NCI-H1092 treated with DMSO at 0.1 percent for 48 hours (cell line): ENCODE results near the gene MKS1.

ENCODE experiments used
- DNase-seq: peaks from one replicate; lab custom pipeline; 2025; lab: John Stamatoyannopoulos, UW

Gene MKS1

DNA sequence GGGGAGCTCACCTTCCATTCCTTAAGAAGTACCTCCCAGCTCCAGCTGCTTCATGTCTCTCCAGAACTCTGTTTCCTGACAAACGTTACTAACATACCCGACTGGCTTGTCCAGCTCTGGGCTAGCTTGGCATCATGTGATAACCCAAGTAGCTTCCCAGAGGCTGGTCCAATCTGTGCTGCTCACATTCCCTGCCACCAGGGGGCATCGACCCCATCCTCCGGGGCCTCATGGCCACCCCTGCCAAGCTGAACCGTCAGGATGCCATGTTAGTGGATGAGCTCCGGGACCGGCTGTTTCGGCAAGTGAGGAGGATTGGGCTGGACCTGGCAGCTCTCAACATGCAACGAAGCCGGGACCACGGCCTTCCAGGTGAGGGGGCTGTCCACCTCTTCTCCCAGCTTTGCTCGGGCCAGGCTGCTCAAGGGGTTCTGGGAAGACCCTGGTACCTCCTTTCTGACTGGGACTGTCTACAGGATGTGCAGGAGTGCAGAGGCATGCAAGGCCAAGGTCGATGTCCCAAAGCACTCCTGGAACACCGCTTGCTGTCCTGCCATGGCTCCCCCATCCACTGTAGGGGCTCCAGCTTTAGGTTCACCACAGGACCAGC is 18.9 kb downstream of the MKS1 start:
- DNase-seq: peak; percentile 28

DNA sequence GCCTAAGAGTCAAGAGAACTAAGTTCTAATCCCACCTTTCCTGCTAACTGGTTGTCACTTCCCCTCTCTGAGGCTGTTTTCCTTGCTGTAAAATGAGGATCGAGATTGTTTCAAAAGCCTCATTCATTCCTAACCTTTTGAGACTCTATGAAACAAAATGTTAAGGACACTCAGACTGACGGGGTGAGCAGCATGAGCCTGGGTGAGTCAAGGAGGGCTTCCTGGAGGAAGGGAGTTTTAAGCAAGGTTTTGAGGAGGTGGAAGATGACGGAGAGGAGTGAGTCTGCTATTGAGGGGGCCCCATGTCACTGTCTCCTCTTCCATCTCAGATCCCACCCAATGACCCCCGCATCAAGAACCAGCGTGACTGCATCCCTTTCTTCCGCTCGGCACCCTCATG is 22.4 kb downstream of the MKS1 start:
- DNase-seq: no peak

DNA sequence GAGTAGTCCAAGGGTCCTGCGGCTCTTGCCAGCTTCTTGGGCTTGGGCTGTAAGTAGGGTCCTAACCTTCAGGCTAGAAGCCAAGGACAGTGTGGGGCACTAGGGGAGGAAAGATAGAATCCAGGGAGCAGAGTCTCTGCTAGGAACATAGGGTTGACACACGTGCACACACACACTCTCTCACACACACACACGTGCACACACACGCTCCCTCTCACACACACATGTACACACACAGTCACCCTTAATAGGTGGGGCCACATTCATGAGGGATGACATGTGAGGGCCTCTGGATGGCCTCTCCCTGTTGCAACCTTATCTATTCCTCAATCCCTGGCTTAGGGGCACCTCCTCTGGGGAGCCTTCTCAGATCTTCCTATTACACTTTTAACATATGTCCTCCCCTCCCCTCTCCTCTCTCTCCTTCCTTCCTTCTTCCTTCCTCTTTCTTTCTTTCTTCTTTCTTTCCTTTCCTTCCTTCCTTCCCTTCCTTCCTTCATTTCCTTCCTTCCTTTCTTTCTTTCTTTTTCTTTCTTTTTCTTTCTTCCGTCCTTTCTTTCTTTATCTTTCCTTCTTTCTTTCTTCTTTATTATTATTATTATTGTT is 23.4 kb downstream of the MKS1 start:
- no peak for DNase-seq

DNA sequence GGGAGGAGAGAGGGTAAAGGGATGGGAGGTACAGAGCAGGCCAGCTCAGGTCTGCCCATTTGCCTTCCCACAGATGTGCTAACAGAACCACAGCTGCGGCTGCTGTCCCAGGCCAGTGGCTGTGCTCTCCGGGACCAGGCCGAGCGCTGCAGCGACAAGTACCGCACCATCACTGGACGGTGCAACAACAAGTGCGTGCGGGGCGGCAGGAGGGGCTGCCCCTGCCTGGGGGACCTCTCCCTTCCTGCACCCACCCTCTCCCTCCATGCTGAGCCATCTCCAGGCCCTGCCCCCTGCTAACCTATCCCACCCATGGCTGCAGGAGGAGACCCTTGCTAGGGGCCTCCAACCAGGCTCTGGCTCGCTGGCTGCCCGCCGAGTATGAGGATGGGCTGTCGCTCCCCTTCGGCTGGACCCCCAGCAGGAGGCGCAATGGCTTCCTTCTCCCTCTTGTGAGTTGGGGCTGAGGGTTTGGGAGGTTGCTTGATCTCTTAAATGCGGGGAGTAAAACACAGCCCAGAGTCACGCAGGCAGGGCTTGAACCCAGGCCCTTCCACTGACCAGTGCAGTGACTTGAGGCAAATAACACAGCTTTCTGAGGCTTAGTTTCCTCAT is 25.3 kb downstream of the MKS1 start:
- DNase-seq: no peak

DNA sequence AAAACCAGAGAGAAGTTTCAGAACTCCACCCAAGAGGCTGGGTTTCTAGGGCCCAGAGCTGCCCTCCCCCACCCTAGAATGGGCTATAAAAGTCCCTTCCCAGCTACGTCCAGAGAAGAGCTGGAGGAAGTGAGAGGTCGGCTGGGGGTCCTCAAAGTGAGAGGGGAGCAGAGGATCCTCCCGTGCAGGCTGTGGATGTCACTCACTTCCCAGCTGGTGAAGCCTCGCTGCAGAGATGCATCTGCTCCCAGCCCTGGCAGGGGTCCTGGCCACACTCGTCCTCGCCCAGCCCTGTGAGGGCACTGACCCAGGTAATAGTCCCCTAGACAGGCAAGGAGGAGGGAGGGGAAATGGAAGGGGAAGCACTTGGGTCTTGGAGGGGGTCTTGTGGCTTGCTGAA is 26.4 kb downstream of the MKS1 start, which contains the start of gene EPX:
Gene EPX (plus strand): TSS at position 115 of the 400 bp plus-strand sequence. CDS start 121 bp downstream, at position 236.
- no peak for DNase-seq

DNA sequence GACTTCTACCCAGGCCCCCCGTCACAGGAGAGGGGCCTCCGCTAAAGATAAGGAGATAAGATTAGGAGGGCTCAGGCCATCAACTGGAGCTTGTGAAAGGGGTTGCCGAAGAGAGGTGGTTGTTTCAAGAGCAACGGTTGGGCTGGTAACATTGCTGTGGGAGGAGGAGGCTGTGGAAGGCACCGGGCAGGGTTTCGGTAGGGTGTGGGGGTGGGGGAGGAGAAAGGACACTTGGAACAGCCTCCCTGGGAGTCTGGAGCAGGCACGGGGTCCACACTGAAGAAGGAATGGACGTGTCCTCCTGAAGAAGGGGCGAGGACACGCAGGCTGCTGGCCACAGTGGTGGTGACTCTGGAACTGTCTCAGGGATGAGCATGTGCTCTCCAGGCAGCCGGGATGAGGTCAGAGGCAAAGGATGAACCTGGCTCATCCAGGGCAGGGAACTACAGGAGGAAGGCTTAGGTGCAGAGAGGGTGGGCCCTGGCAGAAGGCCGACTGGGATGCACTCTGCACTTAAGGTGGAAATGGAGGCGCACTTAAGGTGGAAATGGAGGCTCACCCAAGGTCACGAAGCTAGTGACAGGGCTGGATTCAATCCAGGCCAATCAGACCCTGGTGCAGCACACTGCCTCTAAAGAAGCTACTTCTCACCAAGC is 27.7 kb downstream of the MKS1 start:
- no peak for DNase-seq

DNA sequence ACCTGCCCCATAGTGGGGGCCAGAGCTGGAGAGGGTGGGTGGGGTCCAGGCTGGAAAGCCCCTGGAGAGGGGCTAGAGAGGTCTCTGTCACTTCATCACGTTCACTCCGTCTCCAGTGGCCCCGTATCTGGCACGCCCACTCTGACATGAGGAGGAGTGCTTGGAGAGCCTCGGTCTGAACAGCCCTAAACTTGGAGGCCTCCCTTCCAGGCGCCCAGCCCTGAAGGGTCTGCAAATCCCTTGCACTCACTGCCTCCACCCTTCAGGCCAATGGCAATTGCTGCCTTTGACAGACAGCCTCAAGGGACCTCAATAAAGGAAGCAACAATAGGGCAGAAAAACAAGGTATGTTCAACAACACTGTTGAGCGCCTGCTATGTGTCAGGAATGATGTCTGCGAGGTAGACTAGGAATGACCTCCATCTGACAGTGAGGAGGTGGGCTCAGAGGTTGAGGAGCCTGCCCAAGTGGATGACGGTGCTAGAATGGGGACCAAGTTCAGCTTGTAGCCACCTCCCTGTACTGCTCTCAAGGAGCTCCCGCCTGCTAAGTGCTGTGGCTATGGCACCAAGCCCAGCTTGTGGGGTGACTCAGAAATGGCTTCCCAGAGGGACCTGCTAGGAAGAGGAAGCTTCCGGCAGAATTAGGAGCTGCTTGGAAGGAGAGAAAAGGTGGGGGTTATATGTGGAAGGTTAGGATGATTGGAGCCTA is 29.5 kb downstream of the MKS1 start:
- DNase-seq: no peak

DNA sequence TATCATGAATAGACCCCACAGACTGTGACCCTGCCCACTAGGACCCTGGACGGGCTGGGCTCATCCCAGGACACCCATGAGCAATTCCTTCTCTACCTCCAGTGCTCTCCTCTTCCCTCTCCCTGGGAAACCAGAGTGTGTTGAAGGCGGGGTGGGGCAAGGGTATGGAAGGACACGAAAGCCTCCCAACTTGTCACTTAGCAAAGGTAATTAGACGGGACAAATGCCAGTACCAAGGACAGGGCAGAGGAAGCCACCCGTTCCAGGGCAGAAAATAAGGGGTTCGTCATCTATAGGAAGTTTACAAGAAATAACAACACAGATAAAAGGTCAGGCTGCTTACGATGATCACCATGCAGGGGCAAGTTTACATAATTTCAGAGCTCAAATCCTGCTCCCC is 31.4 kb downstream of the MKS1 start:
- no peak for DNase-seq

DNA sequence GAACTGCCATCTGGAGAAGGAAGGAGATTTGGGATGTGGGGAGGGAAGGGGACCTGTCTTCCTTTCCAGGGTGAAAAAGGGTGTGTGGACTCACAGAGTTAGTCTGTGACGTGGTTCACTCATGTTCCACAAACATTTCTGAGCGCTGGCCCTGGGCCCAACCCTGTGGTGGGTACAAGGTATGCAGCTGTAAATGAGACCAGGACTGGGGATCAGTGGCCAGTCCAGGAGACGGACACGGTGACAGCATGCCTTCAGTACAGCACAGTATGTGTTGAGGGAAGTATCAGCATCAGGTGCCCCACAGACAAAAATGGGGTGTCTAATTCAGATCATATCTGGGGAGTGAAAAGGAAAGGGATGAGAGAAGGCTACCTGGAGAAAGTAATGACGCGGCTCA is 32.0 kb downstream of the MKS1 start:
- no peak for DNase-seq

DNA sequence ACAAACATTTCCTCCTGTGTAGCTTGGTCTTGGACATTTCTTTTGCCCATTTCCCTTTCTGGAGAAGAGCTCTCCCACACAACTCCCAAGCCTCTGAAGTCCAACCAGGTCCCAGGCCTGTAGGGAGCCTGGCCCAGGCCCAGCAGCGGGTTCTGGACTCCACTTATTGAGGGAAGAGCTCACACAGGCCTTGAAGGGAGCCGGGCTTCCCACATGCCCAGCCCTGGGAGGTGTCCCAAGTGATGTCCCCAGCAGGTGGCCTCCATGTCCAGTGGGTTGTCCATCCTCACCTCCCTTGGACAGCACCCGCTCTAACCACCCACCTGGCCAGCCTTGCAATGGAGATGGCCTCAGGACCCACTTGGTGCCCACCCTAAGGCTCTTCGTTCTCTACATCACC is 32.5 kb downstream of the MKS1 start:
- DNase-seq: no peak

DNA sequence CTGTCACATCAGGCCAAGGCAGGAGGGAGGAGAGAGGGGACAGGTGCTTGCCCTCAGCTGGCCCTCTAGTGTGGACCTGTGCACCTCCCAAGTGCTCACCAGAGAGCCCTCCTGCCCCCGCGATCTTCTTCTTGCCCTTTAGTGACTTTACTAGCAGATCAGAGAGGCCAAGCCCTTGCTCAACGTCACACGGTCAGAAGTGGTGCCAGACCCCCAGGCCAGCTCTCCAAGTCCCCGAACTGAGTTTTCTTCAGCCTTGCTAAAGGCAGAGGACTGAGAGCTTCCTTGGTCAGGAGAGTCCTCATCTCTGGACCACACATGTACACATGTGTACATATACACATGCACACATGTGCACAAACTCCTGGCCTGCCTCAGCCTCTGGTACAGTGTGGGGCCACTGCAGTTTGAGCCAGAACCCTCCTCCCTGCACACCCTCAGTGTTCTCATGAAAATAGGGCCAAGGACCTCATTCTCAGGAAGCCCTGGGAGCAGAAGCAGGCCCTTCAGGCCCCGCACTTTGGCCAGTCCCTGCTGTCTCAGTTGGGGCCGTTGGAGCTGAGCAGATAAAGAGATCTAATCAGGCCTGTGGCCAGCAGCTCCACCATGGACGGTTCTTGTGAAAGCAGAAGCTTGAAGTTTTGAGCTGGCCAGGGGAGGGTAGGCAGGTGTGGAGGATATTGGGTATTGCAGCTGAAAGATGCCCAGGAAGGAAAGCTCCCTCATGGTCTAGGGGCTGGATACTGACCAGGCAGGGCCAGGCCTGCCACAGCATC is 33.9 kb downstream of the MKS1 start:
- no peak for DNase-seq

DNA sequence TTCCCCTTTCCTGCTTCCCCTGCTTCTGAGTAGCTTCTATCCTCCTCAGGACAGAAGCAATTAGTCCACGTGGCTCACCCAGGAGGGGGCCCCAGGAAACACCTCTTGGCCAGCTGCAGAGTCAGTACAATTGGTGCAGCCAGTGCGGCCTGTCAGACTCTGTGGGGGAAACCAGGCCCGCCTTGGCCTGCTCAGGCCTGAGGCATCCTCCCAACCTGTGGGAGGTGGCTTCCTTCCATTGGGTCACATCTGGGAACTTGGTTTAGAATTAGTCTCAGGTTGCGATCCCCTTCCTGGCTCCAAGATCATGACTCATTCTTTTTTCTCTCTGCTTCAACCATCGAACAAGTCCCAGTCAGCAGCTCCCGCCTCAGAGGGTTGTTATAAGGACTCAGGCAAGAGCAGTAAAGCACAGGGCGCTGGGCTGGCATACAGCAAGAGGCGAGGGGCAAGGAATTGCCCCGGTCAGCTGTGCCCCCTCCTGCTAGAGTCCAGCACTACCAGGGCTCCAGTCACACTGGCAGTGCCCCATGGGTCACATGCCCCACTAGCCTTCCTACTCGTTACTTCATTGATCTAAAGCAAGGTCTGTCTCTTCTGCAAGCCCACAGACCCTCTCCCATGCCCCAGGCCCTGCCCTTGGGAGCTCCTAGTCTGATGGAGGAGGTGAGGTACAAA is 34.6 kb downstream of the MKS1 start:
- no peak for DNase-seq

DNA sequence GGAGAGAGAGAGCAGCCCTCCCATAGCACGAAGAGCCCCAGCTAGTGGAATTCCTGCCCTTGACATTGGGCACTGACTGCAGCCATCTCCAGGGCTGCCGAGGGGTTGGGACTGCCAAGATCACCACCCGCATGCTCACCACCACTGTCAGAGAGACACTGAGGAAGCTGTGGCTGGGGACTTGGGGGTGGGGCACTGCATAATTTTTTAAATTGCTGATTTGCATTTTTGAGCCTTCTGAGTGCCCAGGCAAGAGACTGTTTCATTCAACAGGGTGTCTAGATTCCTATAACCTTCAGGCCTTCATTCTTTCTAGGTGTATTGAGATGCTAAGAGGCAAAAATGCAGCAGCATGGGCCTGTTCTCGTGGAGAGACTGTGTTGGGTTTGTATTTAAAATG is 35.5 kb downstream of the MKS1 start:
- DNase-seq: no peak

DNA sequence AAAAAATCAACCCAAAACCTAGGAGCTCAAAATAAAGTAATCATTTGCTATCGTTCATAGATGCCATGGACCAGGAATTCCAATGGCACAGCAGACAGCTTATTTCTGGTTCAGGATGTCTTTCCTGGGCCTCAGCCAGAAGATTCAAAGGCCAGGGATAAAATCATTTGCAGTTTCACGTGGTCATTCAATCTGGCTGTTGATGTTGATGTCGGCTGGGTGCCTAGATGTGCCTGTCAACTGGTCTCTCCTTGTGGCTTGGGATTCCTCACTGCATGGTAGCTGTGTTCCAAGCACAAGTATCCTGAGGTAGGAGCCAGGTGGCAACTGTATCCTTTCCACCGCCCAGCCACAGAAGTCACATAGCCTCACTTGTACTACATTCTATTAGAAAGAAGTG is 37.3 kb downstream of the MKS1 start:
- no peak for DNase-seq

DNA sequence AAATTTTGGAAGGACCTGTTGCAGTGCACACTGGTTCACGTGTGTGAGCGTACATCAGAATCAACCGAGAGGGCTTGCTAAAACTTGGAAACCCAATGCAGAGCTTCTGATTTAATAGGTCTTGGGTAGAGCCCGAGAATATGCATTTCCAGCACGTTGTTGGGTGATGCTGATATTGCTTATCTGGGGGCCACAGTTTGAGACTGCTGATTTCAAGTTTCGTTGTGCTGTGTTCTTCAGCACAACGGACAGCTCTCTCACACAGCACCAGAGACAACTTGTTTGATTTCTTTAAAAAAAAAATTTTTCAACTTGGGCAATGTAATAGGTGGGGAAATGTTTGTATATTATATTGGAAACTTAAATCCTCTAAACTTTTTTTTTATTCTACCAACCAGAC is 42.9 kb downstream of the MKS1 start:
- DNase-seq: no peak

DNA sequence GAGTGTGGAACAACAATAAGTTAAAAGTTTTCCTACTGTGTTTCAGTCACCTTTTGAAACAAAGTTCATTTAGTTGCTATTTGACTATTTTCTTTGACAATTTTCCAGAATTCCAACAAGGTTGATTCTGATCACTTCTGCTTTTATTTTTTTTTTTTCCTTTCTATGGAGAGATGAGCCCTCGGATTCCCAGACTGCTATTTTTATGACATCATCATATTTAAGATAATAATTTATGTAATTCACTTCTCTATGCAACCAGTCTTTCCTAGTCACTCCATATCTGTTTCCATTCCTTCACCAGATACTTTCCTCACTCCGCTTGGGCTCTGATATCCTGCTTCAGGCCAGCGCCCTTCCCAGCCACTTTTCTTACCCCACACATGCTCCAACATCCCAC is 44.2 kb downstream of the MKS1 start:
- no peak for DNase-seq

DNA sequence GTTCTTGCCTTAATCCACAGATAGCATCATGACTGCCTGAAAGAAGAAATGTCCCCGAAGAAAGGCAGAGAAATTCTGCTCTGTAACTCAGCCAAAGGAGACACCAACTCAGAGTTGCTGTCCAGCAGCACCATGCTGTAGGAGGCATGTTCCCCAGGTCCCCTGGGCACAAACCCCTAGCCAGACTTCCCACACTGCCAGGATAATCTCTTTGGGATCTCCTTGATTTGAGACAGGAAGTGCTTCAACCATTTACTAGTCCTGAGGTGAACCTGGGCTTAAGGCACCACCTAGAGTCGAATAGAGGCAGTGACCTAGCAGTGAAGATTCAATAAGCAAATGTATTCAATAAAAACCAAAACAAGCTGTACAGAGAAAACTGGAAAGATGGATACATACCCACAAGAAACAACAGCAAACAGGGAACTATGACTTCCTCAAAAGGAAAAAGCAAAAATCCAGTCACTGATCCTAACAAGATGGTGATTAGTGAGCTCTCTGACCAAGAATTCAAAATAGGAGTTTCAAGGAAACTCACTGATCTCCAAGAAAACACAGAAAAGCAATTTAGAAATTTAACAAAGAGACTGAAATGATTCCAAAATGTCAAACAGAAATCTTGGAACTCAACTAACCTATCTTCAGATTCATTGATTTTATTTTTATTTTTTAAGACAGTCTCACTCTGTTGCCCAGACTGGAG is 46.5 kb downstream of the MKS1 start:
- peak; percentile 31 for DNase-seq

DNA sequence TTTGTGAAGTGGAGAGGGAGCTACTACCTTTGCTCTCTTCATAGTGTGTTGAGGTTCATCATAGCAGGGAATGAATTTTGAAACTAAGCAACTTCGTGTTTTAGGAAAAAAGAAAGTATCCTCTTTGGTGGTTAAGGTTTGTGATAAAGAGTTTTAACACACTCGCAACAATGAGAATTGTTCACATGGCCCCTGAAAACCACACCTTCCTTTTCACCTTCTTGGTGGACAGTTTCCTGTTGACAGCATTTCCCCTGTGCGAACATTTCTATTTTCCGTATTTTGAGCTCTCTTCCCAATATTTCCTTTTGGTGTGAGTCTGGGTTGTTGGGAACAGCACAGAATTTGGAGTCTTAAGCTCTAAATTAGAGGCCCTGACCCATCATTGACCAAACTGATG is 48.4 kb downstream of the MKS1 start:
- DNase-seq: no peak

DNA sequence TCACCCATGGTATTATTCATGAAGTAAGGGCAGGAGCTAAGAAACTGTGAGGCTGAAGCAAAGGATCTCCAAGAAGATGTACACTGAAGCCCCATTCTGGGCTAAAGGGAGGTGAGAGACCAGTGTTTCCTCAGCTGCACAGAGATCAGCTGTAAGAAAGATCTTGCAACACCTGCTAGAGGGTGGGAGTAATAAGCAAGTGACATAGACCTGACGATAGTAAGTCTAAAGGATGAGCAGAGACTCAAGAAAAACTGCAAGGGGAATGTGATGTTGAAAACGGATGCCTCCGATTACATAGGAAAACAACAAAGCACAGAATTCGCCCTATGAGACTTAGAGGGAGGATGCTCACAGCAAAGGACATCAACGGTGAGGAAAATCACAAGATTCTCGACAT is 52.4 kb downstream of the MKS1 start, which contains the start of gene OR4D2:
Gene OR4D2 (plus strand): TSS at position 301 of the 400 bp plus-strand sequence. CDS start 2,674 bp downstream, outside the sequence.
- DNase-seq: no peak

DNA sequence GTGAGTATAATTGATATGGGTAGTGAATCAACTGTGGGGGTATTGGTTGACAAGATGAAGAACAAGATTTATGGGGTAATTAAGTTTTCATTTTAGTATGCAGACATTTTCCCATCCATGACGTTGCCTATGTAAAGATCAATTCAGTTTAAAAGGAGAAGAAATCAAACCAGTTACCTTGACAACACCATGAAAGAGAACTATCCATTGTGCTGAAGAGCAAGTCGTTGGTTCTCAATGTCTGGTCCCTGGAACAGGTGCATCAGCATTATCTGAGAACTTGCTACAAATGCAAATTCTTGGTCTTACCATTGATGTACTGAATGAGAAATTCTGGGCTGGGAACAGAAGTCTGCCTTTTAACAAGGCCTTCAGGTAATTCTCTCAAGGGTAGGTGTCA is 53.1 kb downstream of the MKS1 start:
- DNase-seq: no peak
